Measurements from ENCODE around the gene IL9R.

DNA sequence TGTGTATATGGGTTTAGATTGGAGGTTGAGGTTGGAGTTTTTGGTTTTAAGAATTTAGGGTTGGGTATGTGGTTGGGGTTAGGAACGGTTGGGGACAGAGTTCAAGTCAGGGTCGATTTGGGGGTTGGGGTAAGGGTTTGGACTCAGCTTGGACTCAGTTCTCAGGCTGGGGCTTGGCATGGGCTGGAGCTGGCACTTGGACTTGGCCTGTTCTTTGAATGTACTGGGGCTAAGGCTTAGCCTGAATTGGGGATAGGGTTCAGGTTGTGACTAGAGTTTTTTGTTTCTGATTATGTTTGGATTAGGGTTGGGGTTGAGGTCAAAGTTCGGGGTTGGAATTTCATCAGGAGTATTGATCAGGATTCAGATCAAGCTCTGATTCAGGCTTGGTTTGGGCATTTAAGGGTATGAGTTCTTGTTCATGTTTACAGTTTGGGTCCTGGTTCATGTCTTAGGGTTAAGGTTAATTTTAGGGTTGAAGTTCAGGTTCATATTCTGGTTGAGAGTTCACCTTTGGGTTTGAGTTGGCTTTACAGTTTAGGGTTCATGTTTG is 46.2 kb upstream of the IL9R start:
- TF ChIP-seq SREBF1 (IDR thresholded peaks at IDR 0.05; ENCODE audit: low read length) (no peak), MXI1 (IDR thresholded peaks at IDR 0.05; ENCODE audit: low read depth, low read length) (no peak), KDM1A (IDR thresholded peaks at IDR 0.05; ENCODE audit: borderline replicate concordance) (no peak), SP1 (IDR thresholded peaks at IDR 0.05; ENCODE audit: low read depth, low read length) (no peak), POLR2A (IDR thresholded peaks at IDR 0.05; ENCODE audit: low read depth, low read length) (no peak), STAT3 (IDR thresholded peaks at IDR 0.05; ENCODE audit: low read depth, low read length) (no peak), TAF1 (IDR thresholded peaks at IDR 0.05; ENCODE audit: borderline replicate concordance, low read depth, low read length) (no peak), ZNF24 (IDR thresholded peaks at IDR 0.05) (no peak), TCF12 (IDR thresholded peaks at IDR 0.05; ENCODE audit: low read depth, low read length) (no peak), EZH2 (IDR thresholded peaks at IDR 0.05; ENCODE audit: borderline replicate concordance, control insufficient read depth, low read depth, low read length) (no peak), ETV6 (conservative IDR thresholded peaks at IDR 0.05 in 1 of 2, IDR thresholded peaks at IDR 0.05 in 1 of 2; ENCODE audit: borderline replicate concordance in 1 of 2, low read depth in 1 of 2) (no peak)
- TF ChIP-seq, protein P1, sequence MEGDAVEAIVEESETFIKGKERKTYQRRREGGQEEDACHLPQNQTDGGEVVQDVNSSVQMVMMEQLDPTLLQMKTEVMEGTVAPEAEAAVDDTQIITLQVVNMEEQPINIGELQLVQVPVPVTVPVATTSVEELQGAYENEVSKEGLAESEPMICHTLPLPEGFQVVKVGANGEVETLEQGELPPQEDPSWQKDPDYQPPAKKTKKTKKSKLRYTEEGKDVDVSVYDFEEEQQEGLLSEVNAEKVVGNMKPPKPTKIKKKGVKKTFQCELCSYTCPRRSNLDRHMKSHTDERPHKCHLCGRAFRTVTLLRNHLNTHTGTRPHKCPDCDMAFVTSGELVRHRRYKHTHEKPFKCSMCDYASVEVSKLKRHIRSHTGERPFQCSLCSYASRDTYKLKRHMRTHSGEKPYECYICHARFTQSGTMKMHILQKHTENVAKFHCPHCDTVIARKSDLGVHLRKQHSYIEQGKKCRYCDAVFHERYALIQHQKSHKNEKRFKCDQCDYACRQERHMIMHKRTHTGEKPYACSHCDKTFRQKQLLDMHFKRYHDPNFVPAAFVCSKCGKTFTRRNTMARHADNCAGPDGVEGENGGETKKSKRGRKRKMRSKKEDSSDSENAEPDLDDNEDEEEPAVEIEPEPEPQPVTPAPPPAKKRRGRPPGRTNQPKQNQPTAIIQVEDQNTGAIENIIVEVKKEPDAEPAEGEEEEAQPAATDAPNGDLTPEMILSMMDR (IDR thresholded peaks at IDR 0.05 in 2 of 3, conservative IDR thresholded peaks at IDR 0.05 in 1 of 3; ENCODE audit: control insufficient read depth in 2 of 3, extremely low read depth in 1 of 3, insufficient read depth in 1 of 3, low read depth in 3 of 3, low read length in 3 of 3): no peak

Data from GM12878 (cell line).